Renal cortex interstitium (tissue), 15 donors: ENCODE results near the gene COMMD2. TPM values are rescaled to one million over a fixed set of nuclear protein-coding genes. Genes with fewer than 3 reads are reported as not detected.

Experiments
- DNase-seq, 11 donors: peaks; one replicate each; pipeline ENCODE4 v3.0.0-alpha.2; 2013; ENCODE audit warnings: low read depth in 9 of 11, low spot score in 4 of 11; ENCODE audit errors: extremely low read depth in 1 of 11
- long read RNA-seq, 16 experiments: transcript quantifications; one replicate each; lab custom pipeline, GENCODE V29; 2026
- polyA plus RNA-seq, 3 donors: library from polyadenylated mRNA; unstranded; fragments of 120-200 nt; gene quantifications; one replicate each; pipeline ENCODE4 v1.2.1, GENCODE V29; 2013; ENCODE audit not compliant: insufficient read length in 3 of 3

The COMMD2 gene
- polyA plus RNA-seq, result 10 to 100 TPM; 52.1 to 61.9 (median 60.2) TPM
- long read RNA-seq, donor 1, transcript COMMD2-203 (5 exons, 3,706 nt), result major isoform, 13 of 16 reads
- long read RNA-seq, donor 1, partial matches to known transcripts, result 0 of 16 reads
- long read RNA-seq, donor 1, other reads (novel, unspliced or antisense), result 0 of 16 reads
- long read RNA-seq, donor 2, transcript COMMD2-203 (5 exons, 3,706 nt), result major isoform, 15 of 20 reads
- long read RNA-seq, donor 2, partial matches to known transcripts, result 0 of 20 reads
- long read RNA-seq, donor 2, other reads (novel, unspliced or antisense), result 0 of 20 reads
- long read RNA-seq, donor 3, transcript COMMD2-203 (5 exons, 3,706 nt), result major isoform, 38 of 44 reads
- long read RNA-seq, donor 3, partial matches to known transcripts, result 0 of 44 reads
- long read RNA-seq, donor 3, other reads (novel, unspliced or antisense), result 0 of 44 reads
- long read RNA-seq, donor 4, transcript COMMD2-203 (5 exons, 3,706 nt), result major isoform, 22 of 26 reads
- long read RNA-seq, donor 4, partial matches to known transcripts, result 0 of 26 reads
- long read RNA-seq, donor 4, other reads (novel, unspliced or antisense), result 0 of 26 reads
- long read RNA-seq, donor 5, result 0 reads
- long read RNA-seq, donor 6, transcript COMMD2-203 (5 exons, 3,706 nt), result major isoform, 23 of 39 reads
- long read RNA-seq, donor 6, transcript COMMD2-206 (2 exons, 589 nt), result minor isoform, 5 of 39 reads
- long read RNA-seq, donor 6, partial matches to known transcripts, result 5 of 39 reads
- long read RNA-seq, donor 6, other reads (novel, unspliced or antisense), result 0 of 39 reads
- long read RNA-seq, donor 7, transcript COMMD2-203 (5 exons, 3,706 nt), result major isoform, 31 of 40 reads
- long read RNA-seq, donor 7, transcript COMMD2-201 (4 exons, 739 nt), result minor isoform, 5 of 40 reads
- long read RNA-seq, donor 7, partial matches to known transcripts, result 0 of 40 reads
- long read RNA-seq, donor 7, other reads (novel, unspliced or antisense), result 0 of 40 reads
- long read RNA-seq, donor 8, transcript COMMD2-206 (2 exons, 589 nt), result minor isoform, 5 of 58 reads
- long read RNA-seq, donor 8, transcript COMMD2-203 (5 exons, 3,706 nt), result major isoform, 49 of 58 reads
- long read RNA-seq, donor 8, partial matches to known transcripts, result 0 of 58 reads
- long read RNA-seq, donor 8, other reads (novel, unspliced or antisense), result 0 of 58 reads
- long read RNA-seq, donor 9, transcript COMMD2-203 (5 exons, 3,706 nt), result major isoform, 28 of 30 reads
- long read RNA-seq, donor 9, partial matches to known transcripts, result 0 of 30 reads
- long read RNA-seq, donor 9, other reads (novel, unspliced or antisense), result 0 of 30 reads
- long read RNA-seq, donor 10, transcript COMMD2-201 (4 exons, 739 nt), result minor isoform, 7 of 41 reads
- long read RNA-seq, donor 10, transcript COMMD2-203 (5 exons, 3,706 nt), result major isoform, 29 of 41 reads
- long read RNA-seq, donor 10, partial matches to known transcripts, result 0 of 41 reads
- long read RNA-seq, donor 10, other reads (novel, unspliced or antisense), result 0 of 41 reads
- long read RNA-seq, donor 11, transcript COMMD2-203 (5 exons, 3,706 nt), result major isoform, 14 of 20 reads
- long read RNA-seq, donor 11, partial matches to known transcripts, result 0 of 20 reads
- long read RNA-seq, donor 11, other reads (novel, unspliced or antisense), result 0 of 20 reads
- long read RNA-seq, donor 12, transcript COMMD2-203 (5 exons, 3,706 nt), result major isoform, 8 of 11 reads
- long read RNA-seq, donor 12, partial matches to known transcripts, result 0 of 11 reads
- long read RNA-seq, donor 12, other reads (novel, unspliced or antisense), result 0 of 11 reads
- long read RNA-seq, donor 13, transcript COMMD2-203 (5 exons, 3,706 nt), result major isoform, 46 of 56 reads
- long read RNA-seq, donor 13, partial matches to known transcripts, result 0 of 56 reads
- long read RNA-seq, donor 13, other reads (novel, unspliced or antisense), result 0 of 56 reads
- long read RNA-seq, donor 14, transcript COMMD2-203 (5 exons, 3,706 nt), result major isoform, 27 of 31 reads
- long read RNA-seq, donor 14, partial matches to known transcripts, result 0 of 31 reads
- long read RNA-seq, donor 14, other reads (novel, unspliced or antisense), result 0 of 31 reads
- long read RNA-seq, donor 15, transcript COMMD2-203 (5 exons, 3,706 nt), result major isoform, 13 of 19 reads
- long read RNA-seq, donor 15, partial matches to known transcripts, result 0 of 19 reads
- long read RNA-seq, donor 15, other reads (novel, unspliced or antisense), result 0 of 19 reads
- long read RNA-seq, donor 16, transcript COMMD2-203 (5 exons, 3,706 nt), result major isoform, 78 of 93 reads
- long read RNA-seq, donor 16, transcript COMMD2-201 (4 exons, 739 nt), result minor isoform, 8 of 93 reads
- long read RNA-seq, donor 16, partial matches to known transcripts, result 0 of 93 reads
- long read RNA-seq, donor 16, other reads (novel, unspliced or antisense), result 0 of 93 reads

DNA sequence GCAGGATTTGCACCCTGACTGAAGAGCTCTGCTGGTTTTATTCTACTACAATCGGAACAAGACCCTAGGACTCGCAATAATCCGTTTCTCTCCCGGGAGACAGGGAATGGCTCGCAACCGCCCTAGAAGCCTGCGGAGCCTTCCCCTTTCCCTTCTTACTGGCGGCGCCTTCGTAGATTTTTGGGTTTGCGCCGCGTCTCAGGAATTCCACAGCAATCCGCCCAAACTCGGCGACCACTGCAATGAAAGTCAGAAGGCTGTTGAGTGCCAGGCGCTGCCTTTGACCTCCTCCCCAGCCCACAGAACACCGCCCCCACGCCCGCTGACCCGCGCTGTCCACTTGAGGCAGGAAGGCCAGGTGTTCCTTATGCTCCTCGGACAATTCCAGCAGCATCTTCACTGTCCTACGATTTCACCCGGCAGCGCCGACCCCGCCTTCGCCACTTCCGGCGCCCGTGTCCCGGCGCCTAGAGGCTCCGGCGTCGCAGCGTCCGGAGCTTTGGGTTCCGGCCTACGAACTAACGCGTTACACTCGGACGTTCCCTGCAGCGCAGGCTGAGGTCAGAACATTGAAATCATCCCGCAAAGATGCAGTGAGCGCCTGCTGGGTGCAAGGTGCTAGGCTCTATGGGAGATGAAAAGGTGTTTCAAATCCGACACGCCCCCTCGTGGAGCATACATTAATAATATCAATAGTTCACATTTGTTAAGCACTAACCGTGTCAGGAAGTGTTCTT is at the start of gene COMMD2:
Gene COMMD2 (minus strand): TSS at position 439 of the 737 bp plus-strand sequence. CDS start 45 bp downstream, at position 394.
- peak; percentile 53 to 83 (median 70) for DNase-seq

DNA sequence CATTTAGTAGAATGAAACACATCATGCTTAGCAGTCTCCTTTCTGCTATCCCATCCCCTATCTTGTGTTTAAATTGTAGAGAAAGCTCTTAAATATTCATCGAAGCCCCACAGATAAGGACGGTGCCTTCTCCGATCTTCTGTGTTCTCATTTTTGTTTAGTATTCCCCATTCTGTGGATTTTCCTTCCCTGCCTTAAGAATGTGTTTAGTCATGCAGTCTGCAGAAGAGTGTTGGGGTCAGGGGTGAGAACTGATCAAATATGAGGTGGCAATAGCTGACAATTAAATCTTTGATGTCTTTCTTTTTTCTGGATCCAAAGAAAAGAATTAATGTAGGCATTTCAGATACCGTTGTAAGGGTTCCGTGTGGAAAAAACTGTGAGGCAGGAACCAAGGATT is 49.4 kb upstream of the COMMD2 start:
- DNase-seq, result no peak

DNA sequence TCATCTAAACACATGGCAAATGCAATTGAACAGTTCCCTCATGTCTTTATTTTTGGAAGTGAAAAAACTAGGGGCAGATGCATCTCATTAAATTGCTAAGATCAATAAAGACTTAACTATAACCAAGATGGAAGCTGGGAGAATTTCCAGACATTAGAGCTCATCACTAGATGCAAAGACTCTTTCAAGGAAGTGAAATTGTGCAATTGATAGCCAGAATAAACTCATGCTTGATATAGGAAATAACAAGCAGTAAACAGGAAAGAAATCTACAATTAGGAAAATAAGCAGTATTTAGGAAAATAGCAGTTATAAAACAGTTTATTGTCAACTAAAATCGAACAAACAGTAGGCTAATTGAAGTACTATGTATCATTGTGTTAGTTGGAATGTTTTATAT is 48.9 kb upstream of the COMMD2 start:
- DNase-seq, result no peak

DNA sequence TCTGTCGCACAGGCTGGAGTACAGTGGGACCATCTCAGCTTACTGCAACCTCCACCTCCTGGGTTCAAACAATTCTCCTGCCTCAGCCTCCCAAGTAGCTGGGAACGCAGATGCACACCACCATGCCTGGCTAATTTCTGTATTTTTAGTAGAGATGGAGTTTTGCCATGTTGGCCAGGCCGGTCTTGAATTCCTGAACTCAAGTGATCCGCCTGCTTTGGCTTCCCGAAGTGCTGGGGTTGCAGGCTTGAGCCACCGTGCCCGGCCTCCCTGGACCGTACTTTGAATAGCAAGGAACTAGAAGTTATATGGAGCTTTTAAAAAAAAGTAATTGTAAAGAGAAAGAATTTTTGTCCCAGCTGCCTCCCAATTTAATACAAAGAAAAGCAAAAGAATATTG is 48.4 kb upstream of the COMMD2 start:
- DNase-seq, result no peak

DNA sequence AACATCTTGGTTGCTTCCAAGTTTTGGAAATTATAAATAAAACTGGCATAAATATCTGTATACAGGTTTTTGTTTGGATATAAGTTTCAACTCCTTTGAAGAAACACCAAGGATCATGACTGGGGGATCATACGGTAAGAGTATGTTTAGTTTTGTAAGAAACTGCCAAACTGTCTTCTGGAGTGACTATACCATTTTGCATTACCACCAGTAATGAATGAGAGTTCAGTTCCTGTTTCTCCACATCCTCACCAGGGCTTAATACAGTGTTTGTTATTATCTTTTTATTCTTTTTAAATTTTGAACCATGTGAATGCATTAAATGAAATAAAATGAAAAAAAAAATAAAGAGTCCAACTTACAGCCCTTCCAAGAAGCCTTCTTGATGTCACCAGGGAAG is 43.7 kb upstream of the COMMD2 start:
- no peak for DNase-seq

DNA sequence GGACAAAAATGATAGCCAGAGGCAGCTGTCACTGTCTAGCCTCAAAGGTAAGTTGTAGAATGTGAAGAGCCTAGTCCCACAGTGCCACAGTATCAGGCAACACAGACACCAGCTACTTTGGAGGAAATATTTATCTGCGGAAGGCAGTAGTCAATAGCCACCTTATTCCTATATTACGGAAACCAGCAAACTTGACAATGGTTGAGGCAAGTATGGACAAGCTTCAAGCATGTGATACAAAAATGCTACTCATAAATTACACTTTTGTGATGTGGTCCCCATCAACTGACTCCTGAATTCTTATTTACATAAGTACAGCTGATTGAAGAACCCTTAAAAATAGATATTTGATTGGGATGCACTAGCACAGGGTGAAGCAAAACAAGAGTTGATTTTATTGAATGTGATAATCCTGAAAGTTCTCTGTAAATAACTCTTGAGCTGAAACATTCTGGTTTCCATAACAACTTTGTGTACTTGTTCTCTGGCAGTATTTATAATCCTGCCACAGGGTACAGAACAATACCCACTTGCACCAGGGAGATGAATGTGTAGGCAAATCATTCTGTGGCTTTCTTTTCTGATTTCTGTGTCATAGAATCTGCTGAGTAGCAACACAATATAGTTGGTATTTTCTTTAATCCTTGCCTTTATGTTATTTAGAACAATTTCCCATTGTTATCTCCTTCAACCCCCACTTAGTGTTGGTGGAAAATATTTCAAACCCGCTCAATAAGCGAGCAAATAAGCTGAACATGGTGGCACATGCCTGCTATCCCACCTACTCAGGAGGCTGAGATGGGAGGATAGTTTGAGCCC is 40.4 kb upstream of the COMMD2 start, which contains the start of gene ANKUB1:
Gene ANKUB1 (minus strand): TSS at position 103 of the 819 bp plus-strand sequence. CDS start 188 bp downstream, outside the sequence.
- no peak for DNase-seq

DNA sequence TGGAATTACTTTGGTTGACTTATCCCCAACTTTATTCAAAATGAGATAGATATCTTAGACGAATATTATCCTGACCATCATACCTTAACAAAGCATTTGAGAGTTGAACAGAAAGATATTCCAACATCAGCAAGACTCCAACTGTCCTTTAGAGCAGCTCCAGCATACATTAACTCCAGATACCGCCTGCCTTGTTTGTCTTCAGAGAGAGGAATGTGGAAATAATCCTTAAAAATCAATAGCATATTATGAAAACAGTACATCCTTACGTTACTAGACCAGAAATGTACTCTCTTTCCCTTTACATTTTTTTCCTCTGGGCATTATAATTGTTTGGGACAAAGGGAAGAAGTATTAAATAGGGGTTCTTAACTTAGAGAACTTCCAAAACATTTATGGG is 38.4 kb upstream of the COMMD2 start:
- DNase-seq, result no peak

- no peak for DNase-seq
Observed at GRCh38 chr3:149790268-149790667, 38.0 kb upstream of the COMMD2 start.

DNA sequence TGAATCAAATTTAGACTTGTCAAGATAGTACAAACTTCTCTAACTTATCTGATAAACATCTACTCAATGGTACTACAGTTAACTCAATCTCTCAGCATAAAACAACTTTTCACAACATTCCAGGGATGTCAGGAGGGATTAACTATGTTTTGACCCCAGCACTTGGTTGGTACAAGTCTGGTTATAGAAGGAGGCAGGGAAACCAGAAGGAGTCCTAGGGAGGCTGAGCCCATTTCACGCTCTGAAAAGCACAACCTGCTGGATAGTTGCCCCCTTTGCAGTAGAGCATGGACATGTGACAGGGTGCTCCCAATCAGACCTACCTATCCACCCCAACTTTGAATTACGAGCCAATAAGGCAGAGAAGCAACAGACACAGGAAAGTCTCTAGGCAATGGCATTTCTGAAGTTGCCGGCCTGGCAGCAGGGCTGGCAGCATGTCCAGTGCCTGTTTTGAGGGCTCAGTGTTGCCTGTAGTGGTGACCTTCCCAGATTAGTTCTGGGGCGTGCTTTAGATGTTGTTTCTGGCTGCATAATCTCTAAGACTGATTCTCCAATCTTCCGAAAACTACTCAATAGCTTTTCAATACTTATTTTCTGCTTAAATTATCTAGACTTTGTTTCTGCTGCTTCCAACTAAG is 31.9 kb upstream of the COMMD2 start:
- DNase-seq, result no peak

GRCh38 chr3:149783576-149783975 is 31.3 kb upstream of the COMMD2 start:
- DNase-seq, result no peak

- DNase-seq, result no peak
Observed at GRCh38 chr3:149781741-149782140, 29.5 kb upstream of the COMMD2 start.

DNA sequence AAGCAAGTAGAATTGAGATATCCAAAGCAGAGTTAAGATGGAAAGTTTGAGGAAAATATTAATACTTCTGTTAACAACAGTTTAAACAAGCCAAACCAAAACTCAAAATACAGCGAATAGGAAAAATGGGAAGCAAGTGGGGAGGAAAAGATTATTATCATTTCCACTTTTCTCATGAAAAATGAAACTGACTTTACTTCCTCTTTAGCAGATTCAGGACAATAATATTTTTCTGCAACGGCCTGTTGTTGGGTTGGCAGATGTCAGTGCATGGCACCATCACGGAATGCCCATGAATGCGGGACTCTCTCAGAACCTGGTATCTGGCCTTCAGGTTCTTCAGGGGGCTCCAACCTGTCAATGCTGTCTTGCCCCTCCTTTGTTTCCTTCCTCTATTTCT is 28.9 kb upstream of the COMMD2 start:
- DNase-seq, result no peak

DNA sequence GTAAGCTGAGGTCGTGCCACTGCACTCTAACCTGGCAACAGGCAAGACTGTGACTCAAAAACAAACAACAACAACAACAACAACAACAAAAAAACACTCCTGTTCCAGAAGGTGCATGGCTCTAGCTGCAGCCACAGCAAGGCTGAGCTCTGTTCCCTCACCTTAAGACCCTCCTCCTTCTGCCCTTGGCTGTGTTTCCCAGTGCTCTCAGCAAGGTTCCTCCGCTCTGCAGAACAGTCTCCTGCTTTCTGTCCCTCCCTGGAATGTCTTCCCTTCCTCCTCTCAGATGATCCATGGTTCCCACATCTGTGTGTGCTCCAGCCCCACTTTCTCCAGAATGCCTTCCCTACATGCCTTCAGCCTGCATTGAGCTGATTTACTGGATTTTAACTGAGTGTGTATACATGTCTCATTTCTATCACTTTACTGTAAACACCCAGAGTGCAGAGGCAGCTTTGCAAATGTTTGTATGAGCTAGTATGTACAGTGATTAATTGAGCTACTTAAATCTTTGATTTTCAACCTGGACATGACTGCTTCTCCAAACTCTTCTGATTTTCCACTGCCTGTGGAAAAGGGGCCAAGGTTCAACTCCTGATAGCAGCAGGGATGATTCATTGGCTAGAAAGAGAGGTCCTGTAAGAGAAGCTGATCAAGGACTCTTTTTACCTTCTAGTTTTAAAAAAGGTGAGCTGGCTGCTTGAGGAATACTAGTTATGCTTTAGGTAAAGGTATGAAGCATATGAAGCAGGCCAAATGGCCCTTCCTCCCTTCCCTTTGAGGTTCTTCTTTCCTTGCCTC is 25.3 kb upstream of the COMMD2 start:
- no peak for DNase-seq

GRCh38 chr3:149776170-149776569 is 23.9 kb upstream of the COMMD2 start:
- DNase-seq, result no peak
